ENCODE results near the gene LONP2. TPM values are rescaled to one million over a fixed set of nuclear protein-coding genes. Genes with fewer than 3 reads are reported as not detected.

LONP2 gene
- total RNA-seq, 2 experiments from 2014 or later = 77.2 to 81.0 TPM

- ATAC-seq (ENCODE audit: poor library complexity) (peak; percentile 80), DNase-seq (peak; percentile 73 to 96 (median 86))
- Mint-ChIP-seq H3K9me3 (no peaks in the 10 kb centered on the region), H3K27me3 (no peaks in the 10 kb centered on the region), H3K36me3 (ENCODE audit: low read depth) (peaks cover 7% of the 10 kb centered on the region), H3K27ac (peak within 1 kb of the TSS; percentile 92), H3K4me1 (ENCODE audit: low read depth) (peaks cover 27% of the 10 kb centered on the region), H3K4me3 (peak within 1 kb of the TSS; percentile 98)
- ChIA-PET CTCF (interaction anchor here (0.9 to 3.0 kb wide), 4 partner anchors 8 to 238 kb away, joined by 3 to 15 read pairs (median 4); no protein-coding TSS in a partner anchor), POLR2A (interaction anchor here (0.6 to 4.4 kb wide), 17 partner anchors 8 to 1411 kb away, joined by 3 to 118 read pairs (median 4); partner anchors contain the start of genes ITFG1, N4BP1 and PHKB)
- Histone ChIP-seq H3K4me3 (ENCODE audit: low read length) (peak within 1 kb of the TSS; percentile 81), H3K36me3 (ENCODE audit: insufficient read depth, low read length) (no peaks in the 10 kb centered on the region), H3K9me3 (ENCODE audit: control insufficient read depth in 1 of 2, insufficient read depth in 1 of 2, low read length in 2 of 2) (no peaks in the 10 kb centered on the region), H3K4me1 (ENCODE audit: insufficient read depth, low read length) (peaks cover 12% of the 10 kb centered on the region), H3K27me3 (ENCODE audit: control insufficient read depth in 1 of 2, insufficient read depth in 2 of 2, low read length in 2 of 2) (no peaks in the 10 kb centered on the region), H3K27ac (ENCODE audit: low read depth in 1 of 2, low read length in 2 of 2) (peak within 1 kb of the TSS in 1 of 2 donors; percentile 46)
- intact Hi-C loops (cut with DNase I, micrococcal nuclease) = loop anchor here (2.0 to 10.0 kb wide), 7 partner anchors 19 to 1553 kb away; partner anchors contain the start of genes C16orf87 (in 1 of the 2), DNAJA2 (in 1 of the 2), ITFG1 (in 1 of the 2) and LONP2 (in 1 of the 2)
- TF ChIP-seq CTCF (IDR thresholded peaks at IDR 0.05) = no peak
These were observed 141.4 kb downstream of the LONP2 start, which contains the start of gene SIAH1 for GRCh38 chr16:48385253-48386150. Gene SIAH1 (minus strand): TSS chr16:48385413. CDS start chr16:48362428, 22,985 bp downstream.

- no peak overlapping the region for H3K27ac ChIP-seq (ENCODE audit: low read depth in 1 of 2, low read length in 2 of 2)
- H3K9me3 ChIP-seq (ENCODE audit: control insufficient read depth in 1 of 2, insufficient read depth in 1 of 2, low read length in 2 of 2) = no peaks in the 10 kb centered on the region
- POLR2A ChIA-PET = interaction anchor here (1.2 to 4.4 kb wide), 4 partner anchors 19 to 1412 kb away, joined by 3 to 118 read pairs (median 20); no protein-coding TSS in a partner anchor
- H3K27me3 Mint-ChIP-seq = no peaks in the 10 kb centered on the region
- H3K27ac Mint-ChIP-seq = no peak overlapping the region
- H3K36me3 Mint-ChIP-seq (ENCODE audit: low read depth) = peaks cover 7% of the 10 kb centered on the region
- H3K36me3 ChIP-seq (ENCODE audit: insufficient read depth, low read length) = no peaks in the 10 kb centered on the region
- peak overlapping the region; percentile 92 for H3K4me3 Mint-ChIP-seq
- H3K4me3 ChIP-seq (ENCODE audit: low read length) = no peak overlapping the region
- peaks cover 16% of the 10 kb centered on the region for H3K4me1 Mint-ChIP-seq (ENCODE audit: low read depth)
- H3K9me3 Mint-ChIP-seq = no peaks in the 10 kb centered on the region
- DNase-seq (no peak), ATAC-seq (ENCODE audit: poor library complexity) (no peak)
- intact Hi-C loops (cut with DNase I, micrococcal nuclease) = loop anchor here in 1 of 2 experiments (5.0 to 10.0 kb wide), 6 partner anchors 69 to 1554 kb away; partner anchors contain the start of genes C16orf87, DNAJA2, ITFG1 and LONP2
- CTCF ChIA-PET = no interaction called here
- H3K27me3 ChIP-seq (ENCODE audit: control insufficient read depth in 1 of 2, insufficient read depth in 2 of 2, low read length in 2 of 2) = no peaks in the 10 kb centered on the region
- peaks cover 12% of the 10 kb centered on the region for H3K4me1 ChIP-seq (ENCODE audit: insufficient read depth, low read length)
- no peak for TF ChIP-seq CTCF (IDR thresholded peaks at IDR 0.05)
These were observed 142.6 kb downstream of the LONP2 start for GRCh38 chr16:48386559-48387312.

GRCh38 chr16:48392407-48392806, 148.3 kb downstream of the LONP2 start:
- Mint-ChIP-seq H3K36me3 (ENCODE audit: low read depth) (no peaks in the 10 kb centered on the region), H3K4me3 (no peak overlapping the region), H3K27ac (no peak overlapping the region), H3K27me3 (no peaks in the 10 kb centered on the region), H3K9me3 (no peaks in the 10 kb centered on the region), H3K4me1 (ENCODE audit: low read depth) (no peaks in the 10 kb centered on the region)
- intact Hi-C loops (cut with DNase I, micrococcal nuclease) = no loop called here
- no peaks in the 10 kb centered on the region for H3K9me3 ChIP-seq (ENCODE audit: control insufficient read depth in 1 of 2, insufficient read depth in 1 of 2, low read length in 2 of 2)
- H3K4me3 ChIP-seq (ENCODE audit: low read length) = no peak overlapping the region
- no peaks in the 10 kb centered on the region for H3K27me3 ChIP-seq (ENCODE audit: control insufficient read depth in 1 of 2, insufficient read depth in 2 of 2, low read length in 2 of 2)
- ATAC-seq (ENCODE audit: poor library complexity) (no peak), DNase-seq (no peak)
- ChIA-PET POLR2A (no interaction called here), CTCF (no interaction called here)
- TF ChIP-seq CTCF (IDR thresholded peaks at IDR 0.05) = no peak
- no peak overlapping the region for H3K27ac ChIP-seq (ENCODE audit: low read depth in 1 of 2, low read length in 2 of 2)
- H3K4me1 ChIP-seq (ENCODE audit: insufficient read depth, low read length) = no peaks in the 10 kb centered on the region
- H3K36me3 ChIP-seq (ENCODE audit: insufficient read depth, low read length) = no peaks in the 10 kb centered on the region
